Lung (tissue), 12 donors: Measurements from ENCODE around the gene NPEPL1. TPM values are rescaled to one million over a fixed set of nuclear protein-coding genes. Genes with fewer than 3 reads are reported as not detected.

Source experiments
- ATAC-seq: fragments of 200-7000 bp; cut with Tn5 transposase; one replicate; pipeline ENCODE4 v1.9.1; 2020; ENCODE audit warnings: moderate number of reproducible peaks; ENCODE audit not compliant: insufficient read depth, low FRiP score
- DNase-seq, 3 donors: peaks; one replicate each; pipeline ENCODE4 v3.0.0-alpha.2; 2013 to 2017
- H3K27ac ChIP-seq, 2 donors: one replicate each; pipeline ENCODE4 v1.5.1; 2013; ENCODE audit warnings: mild to moderate bottlenecking in 2 of 2, moderate library complexity in 2 of 2, control low read depth in 1 of 2, inconsistent platforms in 1 of 2, low read depth in 1 of 2, low read length in 1 of 2
- H3K27me3 ChIP-seq, 3 donors: one replicate each; pipeline ENCODE4 v1.5.1; 2013; ENCODE audit warnings: low read length in 2 of 3; ENCODE audit not compliant: control insufficient read depth in 3 of 3, insufficient read depth in 3 of 3
- H3K36me3 ChIP-seq, 4 donors: one replicate each; pipeline ENCODE4 v1.5.1; 2013; ENCODE audit warnings: low read length in 4 of 4, mild to moderate bottlenecking in 1 of 4, moderate library complexity in 1 of 4; ENCODE audit not compliant: control insufficient read depth in 4 of 4, insufficient read depth in 4 of 4
- H3K4me1 ChIP-seq, 5 donors: one replicate each; pipeline ENCODE4 v1.5.1; 2013; ENCODE audit warnings: low read length in 5 of 5, mild to moderate bottlenecking in 2 of 5, moderate library complexity in 1 of 5; ENCODE audit not compliant: control insufficient read depth in 5 of 5, insufficient read depth in 5 of 5
- H3K4me3 ChIP-seq: one replicate; pipeline ENCODE4 v1.5.1; 2013; ENCODE audit warnings: mild to moderate bottlenecking, control low read depth, moderate library complexity
- H3K9ac ChIP-seq, 2 donors: one replicate each; pipeline ENCODE4 v1.5.1; 2013; ENCODE audit warnings: low read length in 2 of 2, control low read depth in 1 of 2; ENCODE audit not compliant: insufficient read depth in 1 of 2
- H3K9me3 ChIP-seq, 4 donors: one replicate each; pipeline ENCODE4 v1.5.1; 2013; ENCODE audit warnings: low read length in 3 of 4, mild to moderate bottlenecking in 1 of 4, moderate library complexity in 1 of 4; ENCODE audit not compliant: control insufficient read depth in 4 of 4, insufficient read depth in 3 of 4
- CTCF ChIP-seq: IDR thresholded peaks from 2 replicates; pipeline ENCODE4 v1.5.1; 2012; ENCODE audit warnings: mild to moderate bottlenecking; ENCODE audit errors: control extremely low read depth, extremely low read depth
- WGBS, 2 donors: extraction: QIAGEN DNeasy Blood & Tissue Kit; methylation state at CpG; one replicate each; pipeline ENCODE4 v1.1.7; 2013; 5-methylcytosine and 5-hydroxymethylcytosine counted together
- polyA plus RNA-seq, 2 donors: library from polyadenylated mRNA; stranded (reverse); fragments of 200-250 nt; gene quantifications; one replicate each; pipeline ENCODE4 v1.2.1, GENCODE V29; 2013
- total RNA-seq, 2 donors: library from RNA; depleted of rRNA in 1 of 2; stranded (reverse); fragments of >200 nt in 1 of 2; gene quantifications; one replicate each; pipeline ENCODE4 v1.2.1, GENCODE V29; 2014 to 2021
- donor health status: control.
- donor health status: control.
- donor health status: Bipolar disorder and iron deficiency.
- donor health status: healthy.
- donor health status: DM: yes; HTN: yes; CAD: no.

NPEPL1 gene
- total and polyA plus RNA-seq, 4 donors = 24.3 to 46.2 (median 41.2) TPM

GRCh38 chr20:58753922-58754551 lies 61.4 kb downstream of the NPEPL1 start:
- DNase-seq = no peak
- H3K9me3 ChIP-seq = peaks cover 0 to 5% (median 0%) of the 10 kb centered on the region in 4 donors
- H3K27ac ChIP-seq = no peak overlapping the region
- TF ChIP-seq CTCF = no peak
- WGBS, 2 donors = 84 to 86% methylated on average over 17 of the region's 17 CpGs
- no peaks in the 10 kb centered on the region for H3K4me1 ChIP-seq
- H3K27me3 ChIP-seq = no peaks in the 10 kb centered on the region
- no peak for ATAC-seq
- H3K36me3 ChIP-seq = no peaks in the 10 kb centered on the region
- no peak overlapping the region for H3K4me3 ChIP-seq
- no peak overlapping the region for H3K9ac ChIP-seq

- no peak overlapping the region for H3K9ac ChIP-seq
- H3K9me3 ChIP-seq = peaks cover 0 to 5% (median 0%) of the 10 kb centered on the region in 4 donors
- H3K27me3 ChIP-seq = no peaks in the 10 kb centered on the region
- 78 to 91% methylated on average over 8 of the region's 8 CpGs for WGBS, 2 donors
- no peaks in the 10 kb centered on the region for H3K4me1 ChIP-seq
- ATAC-seq (no peak), DNase-seq (no peak)
- no peak overlapping the region for H3K4me3 ChIP-seq
- H3K36me3 ChIP-seq = no peaks in the 10 kb centered on the region
- TF ChIP-seq CTCF = no peak
- H3K27ac ChIP-seq = no peak overlapping the region
Observed at GRCh38 chr20:58754584-58754983, 62.0 kb downstream of the NPEPL1 start.

- Histone ChIP-seq H3K27me3 (no peaks in the 10 kb centered on the region), H3K36me3 (no peaks in the 10 kb centered on the region), H3K27ac (no peak overlapping the region), H3K9ac (no peak overlapping the region), H3K9me3 (peaks cover 0 to 7% (median 0%) of the 10 kb centered on the region in 4 donors), H3K4me1 (no peaks in the 10 kb centered on the region), H3K4me3 (no peak overlapping the region)
- TF ChIP-seq CTCF = no peak
- no peak for ATAC-seq
- DNase-seq = no peak
- WGBS, 2 donors = 87 to 91% methylated on average over 18 of the region's 18 CpGs
Observed at GRCh38 chr20:58755062-58755697, 62.6 kb downstream of the NPEPL1 start.
